GM10248 (cell line): ENCODE measurements around the gene RPL13A.

Source experiments
- CTCF ChIA-PET: fragments of 300-600 bp; sonication (Branson Sonifier 250); formaldehyde crosslinking; extraction: SDS; loops from one replicate; lab custom pipeline; 2021; ENCODE audit warnings: antibody characterized with exemption; lab: Yijun Ruan, JAX
- POLR2A ChIA-PET: fragments of 350-650 bp; sonication (Branson Sonifier 250); formaldehyde crosslinking; extraction: SDS; loops from one replicate; lab custom pipeline; 2020; ENCODE audit warnings: antibody characterized with exemption; lab: Yijun Ruan, JAX
- DNase-seq: peaks from one replicate; pipeline ENCODE4 v3.0.0; 2012; ENCODE audit errors: extremely low spot score
- CTCF ChIP-seq: IDR thresholded peaks from 2 replicates; pipeline ENCODE4 v1.5.1; 2012; ENCODE audit warnings: mild to moderate bottlenecking, low read depth; ENCODE audit errors: extremely low read depth, missing control alignments, control extremely low read depth

The RPL13A gene

GRCh38 chr19:49518033-49518432 lies 30.6 kb downstream of the RPL13A start:
- no peak for DNase-seq
- ChIA-PET CTCF (interaction anchor here (1.0 to 1.6 kb wide), 2 partner anchors 12 to 62 kb away, joined by 3 to 6 read pairs; no protein-coding TSS in a partner anchor), POLR2A (no interaction called here)
- no peak for TF ChIP-seq CTCF

GRCh38 chr19:49520705-49521319 lies 33.4 kb downstream of the RPL13A start:
- CTCF ChIA-PET: interaction anchor here (0.9 to 1.4 kb wide), 4 partner anchors 14 to 50 kb away, joined by 3 to 7 read pairs (median 4); no protein-coding TSS in a partner anchor
- DNase-seq: no peak
- POLR2A ChIA-PET: interaction anchor here (0.7 kb wide), 1 partner anchor 373 kb away, joined by 4 read pairs; no protein-coding TSS in a partner anchor
- no peak for TF ChIP-seq CTCF

- TF ChIP-seq CTCF: no peak
- DNase-seq: no peak
- ChIA-PET CTCF (interaction anchor here (1.8 kb wide), 1 partner anchor 45 kb away, joined by 5 read pairs; no protein-coding TSS in a partner anchor), POLR2A (no interaction called here)
Observed at GRCh38 chr19:49524812-49525455, 37.5 kb downstream of the RPL13A start.

DNA sequence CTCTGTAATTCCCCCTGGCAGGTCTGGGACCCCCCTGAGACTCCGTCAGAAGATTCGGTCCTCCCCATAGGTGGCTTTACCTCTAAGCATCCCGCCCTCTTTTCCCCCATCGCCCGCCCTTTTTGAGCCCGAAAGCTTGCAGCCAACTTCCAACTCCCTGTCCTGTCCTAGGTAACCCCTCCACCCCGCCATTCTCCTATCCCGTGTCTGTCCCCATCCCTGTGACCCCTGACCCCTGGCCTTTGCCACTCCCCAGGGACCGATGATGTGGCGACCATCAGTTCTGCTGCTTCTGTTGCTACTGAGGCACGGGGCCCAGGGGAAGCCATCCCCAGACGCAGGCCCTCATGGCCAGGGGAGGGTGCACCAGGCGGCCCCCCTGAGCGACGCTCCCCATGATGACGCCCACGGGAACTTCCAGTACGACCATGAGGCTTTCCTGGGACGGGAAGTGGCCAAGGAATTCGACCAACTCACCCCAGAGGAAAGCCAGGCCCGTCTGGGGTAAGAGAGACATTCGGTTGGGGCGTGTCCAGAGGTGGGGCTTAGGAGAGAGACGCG lies 40.9 kb downstream of the RPL13A start:
- ChIA-PET POLR2A (interaction anchor here (0.5 kb wide), 1 partner anchor 58 kb away, joined by 5 read pairs; no protein-coding TSS in a partner anchor), CTCF (interaction anchor here (1.0 to 1.6 kb wide), 3 partner anchors 15 to 42 kb away, joined by 4 to 8 read pairs (median 6); no protein-coding TSS in a partner anchor)
- no peak for DNase-seq
- TF ChIP-seq CTCF: no peak

DNA sequence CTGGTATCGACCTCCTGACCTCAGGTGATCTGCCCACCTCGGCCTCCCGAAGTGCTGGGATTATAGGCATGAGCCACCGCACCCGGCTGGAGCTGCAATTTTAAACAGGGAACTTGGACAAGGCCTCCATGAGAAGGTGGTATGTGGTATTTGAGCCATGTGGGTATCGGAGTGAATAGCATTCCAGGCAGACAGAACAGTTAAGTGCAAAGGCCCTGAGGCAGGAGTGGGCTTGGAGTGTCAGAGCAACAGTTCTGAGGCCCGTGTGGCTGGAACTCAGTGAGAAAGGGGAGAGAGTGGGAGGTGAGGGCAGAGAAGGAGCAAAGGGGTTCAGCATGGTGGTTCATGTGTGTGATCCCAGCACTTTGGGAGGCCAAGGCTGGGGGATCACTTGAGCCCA lies 43.3 kb downstream of the RPL13A start:
- ChIA-PET POLR2A (no interaction called here), CTCF (interaction anchor here (1.4 to 2.1 kb wide), 2 partner anchors 16 to 57 kb away, joined by 4 to 12 read pairs; partner anchors contain the start of gene FLT3LG)
- DNase-seq: no peak
- no peak for TF ChIP-seq CTCF
